Activated CD4-positive, alpha-beta T cell treated with anti-CD3 and anti-CD28 coated beads, Interleukin-10, Interleukin-2, amounts not matched to agents 100 ng/mL and 50 ng/mL, durations not matched to agents 16 hours and 8 hours (primary cell): ENCODE measurements around the gene HPCAL4.

Experiments
- DNase-seq: peaks from one replicate; pipeline ENCODE4 v3.0.0-alpha.2; 2020

HPCAL4 gene

DNA sequence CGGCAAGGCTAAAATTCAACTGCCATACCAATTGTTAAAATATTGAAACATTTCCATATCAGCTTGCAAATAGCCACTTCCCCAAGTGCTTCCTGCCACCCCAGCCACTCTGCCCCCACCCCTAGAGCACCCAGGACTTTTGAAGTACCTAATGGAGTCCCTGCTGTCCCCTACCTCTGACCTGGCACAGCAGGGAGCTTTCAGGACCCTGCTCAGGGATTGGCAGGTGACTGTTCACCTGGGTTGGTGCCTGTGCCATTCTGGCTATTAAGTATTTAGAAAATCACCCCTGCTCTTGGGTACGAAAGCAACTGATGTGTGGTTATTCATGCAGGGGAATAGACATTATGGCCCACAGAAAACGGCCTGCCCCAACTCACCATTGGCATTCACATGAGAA is 9.1 kb upstream of the HPCAL4 start:
- no peak for DNase-seq

- DNase-seq, result no peak
Observed at GRCh38 chr1:39699419-39699818, 8.2 kb upstream of the HPCAL4 start.

DNA sequence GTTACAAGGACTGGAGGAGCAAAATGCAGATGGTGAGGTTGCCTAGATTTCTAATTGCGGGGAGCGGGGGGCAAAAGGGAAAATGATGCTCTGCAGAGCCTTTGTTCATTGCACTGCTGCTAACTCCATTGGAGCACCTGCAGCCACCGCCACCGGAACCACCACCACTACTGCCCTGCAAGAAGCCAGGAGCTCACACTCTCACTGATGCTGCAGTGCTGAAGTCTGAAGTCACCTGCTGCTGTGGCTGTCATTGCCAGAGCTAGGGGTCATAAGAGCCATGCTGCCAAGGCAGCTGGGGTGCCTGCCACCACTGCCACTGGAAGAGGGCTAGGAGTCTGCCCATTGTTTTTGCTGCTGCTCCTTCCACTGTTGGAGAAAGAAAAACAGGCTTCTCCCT is 7.3 kb upstream of the HPCAL4 start:
- DNase-seq, result no peak

- no peak for DNase-seq
Observed at GRCh38 chr1:39696448-39696847, 5.2 kb upstream of the HPCAL4 start.

GRCh38 chr1:39695016-39695415 is 3.8 kb upstream of the HPCAL4 start:
- DNase-seq, result no peak

DNA sequence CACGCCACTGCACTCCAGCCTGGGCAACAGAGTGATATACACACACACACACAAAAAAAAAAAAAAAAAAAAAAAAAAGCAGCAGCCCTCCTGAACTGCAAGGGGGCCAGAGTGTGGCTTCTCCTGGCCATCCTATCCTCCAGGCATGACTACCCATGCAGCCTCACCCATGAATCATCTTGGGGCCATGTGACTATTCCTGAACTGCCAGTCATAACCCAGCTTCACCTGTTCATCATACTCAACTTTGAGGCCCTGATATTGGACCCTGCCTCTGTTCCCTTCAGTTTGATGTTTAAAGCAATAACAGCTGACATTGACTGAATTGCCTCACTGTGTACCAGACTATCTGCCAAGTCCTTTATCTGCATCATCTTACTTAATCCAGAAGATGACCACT is 2.8 kb upstream of the HPCAL4 start:
- no peak for DNase-seq

- DNase-seq, result no peak
Observed at GRCh38 chr1:39692152-39693074, 1.2 kb upstream of the HPCAL4 start.

DNA sequence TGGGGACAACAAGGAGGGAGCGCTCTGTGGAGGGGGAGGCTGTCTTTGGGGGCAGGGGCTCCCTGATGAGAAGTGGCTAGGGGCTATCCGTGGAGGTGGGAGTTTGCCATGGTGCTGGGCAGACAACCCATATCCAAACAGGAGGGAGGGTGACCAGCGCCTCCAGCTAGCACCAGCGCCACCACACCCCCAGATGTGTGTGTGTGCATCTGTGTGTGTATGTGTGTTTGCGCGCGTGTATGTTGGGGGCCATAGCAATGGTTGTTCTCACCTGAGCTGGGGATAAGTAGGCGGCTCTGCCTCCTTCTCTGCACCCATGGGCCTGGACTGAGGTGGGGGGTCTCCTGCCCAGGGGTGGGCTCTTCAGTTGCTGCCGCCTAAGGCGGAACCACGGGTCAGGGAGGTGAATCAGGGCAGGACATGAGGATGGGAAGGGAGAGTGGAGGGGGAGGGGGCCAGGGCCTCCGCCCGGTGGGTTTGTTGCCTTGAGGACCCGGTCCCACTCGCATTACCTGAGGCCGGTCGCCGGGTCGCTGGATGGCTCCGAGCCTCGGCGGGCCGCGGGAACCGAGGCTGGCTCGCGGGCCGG is 345 bp downstream of the HPCAL4 start:
- DNase-seq, result no peak

DNA sequence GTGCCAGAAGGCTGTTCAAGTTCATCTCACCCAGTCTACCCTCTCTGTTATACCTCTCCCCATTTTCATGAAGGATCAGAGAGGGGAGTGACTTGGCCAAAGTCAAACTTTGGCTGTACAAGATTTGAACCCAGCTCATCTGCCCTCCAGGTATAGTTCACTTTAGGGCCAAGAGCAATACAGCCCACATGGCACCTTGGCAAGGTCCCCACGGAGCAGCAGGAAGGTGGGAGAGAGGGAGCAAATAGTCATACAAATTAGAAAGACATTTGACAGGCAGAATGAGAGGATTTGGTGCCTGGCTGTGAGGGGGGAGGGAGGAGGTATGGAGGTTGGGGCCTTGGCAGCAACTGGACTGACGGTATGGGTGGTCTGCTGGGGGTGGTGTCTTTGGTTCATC is 1.0 kb downstream of the HPCAL4 start:
- no peak for DNase-seq

DNA sequence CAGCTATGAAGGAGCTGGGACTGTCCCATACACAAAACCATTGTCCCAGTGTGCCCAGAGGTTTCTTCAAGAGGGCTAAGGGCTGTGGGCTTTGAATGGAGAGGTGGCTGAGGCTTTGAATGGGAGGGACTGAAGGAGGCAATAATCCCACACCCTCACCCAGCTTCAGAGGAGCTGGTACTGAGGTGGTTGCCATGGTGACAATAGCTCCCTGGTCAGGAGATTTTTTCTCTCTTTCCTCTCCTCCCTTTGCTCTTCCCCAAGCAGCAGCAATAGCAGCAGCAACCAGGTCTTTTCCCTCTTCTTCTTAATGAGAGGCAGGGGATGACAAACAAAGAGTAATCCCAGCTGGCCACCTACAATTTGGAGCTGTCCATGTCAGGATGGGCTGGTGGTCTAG is 1.6 kb downstream of the HPCAL4 start:
- DNase-seq, result no peak

- DNase-seq, result no peak
Observed at GRCh38 chr1:39689214-39689613, 2.0 kb downstream of the HPCAL4 start.

DNA sequence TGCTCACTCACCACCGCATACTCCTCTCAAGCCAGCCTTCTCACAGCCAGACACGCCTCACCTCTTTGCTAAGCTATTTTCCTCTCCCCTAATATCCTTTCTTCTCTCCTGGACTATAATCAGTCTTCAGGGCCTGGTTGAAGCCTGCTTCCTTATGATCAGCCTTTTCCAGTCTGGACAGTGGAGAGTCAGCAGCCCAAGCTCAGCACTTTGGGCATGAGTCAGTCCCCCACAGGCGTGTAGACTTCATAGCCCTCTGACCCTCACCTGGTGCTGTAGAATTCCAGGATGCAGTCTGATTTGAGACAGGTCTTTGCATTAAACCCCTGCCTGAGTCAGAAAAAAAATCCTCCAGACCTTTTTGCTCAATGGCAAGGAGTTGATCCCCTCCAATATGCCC is 2.5 kb downstream of the HPCAL4 start:
- DNase-seq, result no peak

DNA sequence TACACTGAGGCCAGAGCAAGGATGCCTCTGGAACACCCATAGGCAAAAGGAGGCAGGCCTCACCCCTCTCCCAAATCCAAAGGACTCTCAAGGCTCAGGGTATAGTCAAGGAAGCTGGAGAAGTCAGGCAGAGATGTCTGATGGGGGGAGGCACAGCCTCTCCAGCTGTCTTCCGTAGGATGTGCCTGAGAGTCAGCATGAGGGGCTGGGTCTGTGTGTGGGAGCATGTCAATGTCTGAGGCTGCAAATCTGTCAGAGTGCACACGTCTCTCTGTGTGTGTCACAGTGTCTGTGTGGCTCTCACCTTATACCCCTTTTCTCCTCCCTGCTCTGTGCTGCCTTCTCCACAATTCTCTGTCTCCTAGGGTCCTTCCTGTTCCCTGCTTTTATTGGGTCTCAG is 4.0 kb downstream of the HPCAL4 start:
- DNase-seq, result no peak

DNA sequence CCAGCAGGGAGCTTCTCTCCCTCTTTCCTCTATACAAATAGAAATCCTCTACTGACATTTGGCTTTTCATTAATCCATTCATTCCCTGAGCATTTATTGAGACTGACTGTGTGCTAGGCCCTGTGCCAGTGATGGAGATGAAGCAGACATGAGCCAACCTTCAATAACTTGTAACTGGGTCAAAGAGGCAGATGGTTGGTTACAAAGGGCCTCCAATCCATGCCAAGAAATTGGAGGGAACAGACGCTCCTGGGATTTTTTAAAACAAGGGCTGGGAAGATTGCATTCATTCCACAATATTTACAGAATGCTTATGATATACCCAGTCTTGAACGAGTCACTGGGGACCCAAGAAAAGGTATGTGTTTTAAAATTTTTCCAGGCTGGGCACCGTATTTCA is 6.2 kb downstream of the HPCAL4 start:
- DNase-seq, result no peak

- no peak for DNase-seq
Observed at GRCh38 chr1:39684313-39684664, 6.9 kb downstream of the HPCAL4 start.

- DNase-seq, result no peak
Observed at GRCh38 chr1:39683591-39684312, 7.5 kb downstream of the HPCAL4 start.

GRCh38 chr1:39681999-39682398 is 9.2 kb downstream of the HPCAL4 start:
- no peak for DNase-seq

DNA sequence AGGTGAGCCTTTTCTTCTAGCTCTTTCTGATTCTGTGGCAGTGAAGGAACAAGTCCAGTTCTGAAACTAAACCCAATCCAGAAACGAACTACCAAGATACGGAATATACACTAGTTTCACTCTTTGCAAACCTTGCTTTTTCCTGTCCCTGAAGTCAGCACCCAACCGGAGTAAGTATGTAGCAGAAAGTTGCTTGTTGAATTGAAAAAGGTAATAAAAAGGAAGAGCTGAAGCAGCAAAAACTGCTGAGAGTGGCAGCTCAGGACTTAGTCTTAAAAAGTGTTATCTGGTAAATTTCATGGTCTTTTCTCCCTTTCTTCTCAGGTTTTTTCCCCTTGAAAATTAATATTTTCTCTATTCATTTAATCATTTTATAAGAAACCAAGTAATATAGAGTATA is 9.9 kb downstream of the HPCAL4 start:
- DNase-seq, result no peak

GRCh38 chr1:39680751-39681150 is 10.5 kb downstream of the HPCAL4 start:
- no peak for DNase-seq

- DNase-seq, result no peak
Observed at GRCh38 chr1:39679821-39680220, 11.4 kb downstream of the HPCAL4 start.

GRCh38 chr1:39678889-39679288 is 12.3 kb downstream of the HPCAL4 start:
- DNase-seq, result no peak

DNA sequence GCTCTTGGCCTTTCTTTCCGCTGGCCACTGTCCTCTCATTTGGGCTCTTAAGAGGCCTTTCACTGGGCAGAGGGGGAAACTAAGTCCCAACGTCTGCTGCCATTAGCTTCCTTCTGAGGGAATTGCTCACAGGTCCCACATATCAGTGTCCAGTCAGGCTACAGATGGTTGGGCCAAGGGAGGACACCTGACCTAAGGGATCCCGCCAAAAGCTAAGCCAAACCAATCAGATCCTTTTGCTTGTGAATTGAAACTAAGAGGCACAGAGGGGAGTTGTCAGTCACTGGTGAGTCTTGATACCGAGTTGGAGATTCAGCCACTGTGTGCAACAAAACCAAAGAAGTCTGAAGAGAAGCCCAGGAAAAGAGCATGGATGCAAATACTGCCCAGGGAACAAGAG is 13.6 kb downstream of the HPCAL4 start:
- no peak for DNase-seq

- no peak for DNase-seq
Observed at GRCh38 chr1:39676948-39677548, 14.2 kb downstream of the HPCAL4 start.

DNA sequence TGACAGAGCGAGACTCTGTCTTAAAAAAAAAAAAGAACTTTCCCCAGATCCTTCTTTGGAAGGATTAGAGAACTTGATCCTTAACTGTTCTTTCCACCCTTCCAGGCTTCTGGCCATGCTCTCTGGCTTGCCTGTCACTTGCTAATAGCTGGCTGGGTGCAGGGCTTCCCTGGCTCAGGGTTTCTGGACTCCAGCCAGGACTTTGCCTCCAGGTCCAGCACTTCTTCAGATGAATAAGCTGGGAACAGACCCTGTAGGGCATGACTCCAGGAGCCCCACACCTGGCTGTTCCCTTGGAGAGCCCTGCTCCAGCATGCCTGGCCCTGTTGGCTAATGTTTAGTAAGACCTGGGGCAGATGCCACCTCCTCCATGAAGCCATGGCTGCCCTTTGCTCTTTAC is 16.0 kb downstream of the HPCAL4 start:
- no peak for DNase-seq
